HG03280 (cell line): ENCODE results near the gene FSTL1.

Source experiments
- ATAC-seq: cut with Tn5 transposase; IDR thresholded peaks from one replicate; pipeline ENCODE4 v1.9.1; 2021; ENCODE audit warnings: mild to moderate bottlenecking, moderate library complexity; ENCODE audit not compliant: unreplicated experiment

FSTL1 gene

DNA sequence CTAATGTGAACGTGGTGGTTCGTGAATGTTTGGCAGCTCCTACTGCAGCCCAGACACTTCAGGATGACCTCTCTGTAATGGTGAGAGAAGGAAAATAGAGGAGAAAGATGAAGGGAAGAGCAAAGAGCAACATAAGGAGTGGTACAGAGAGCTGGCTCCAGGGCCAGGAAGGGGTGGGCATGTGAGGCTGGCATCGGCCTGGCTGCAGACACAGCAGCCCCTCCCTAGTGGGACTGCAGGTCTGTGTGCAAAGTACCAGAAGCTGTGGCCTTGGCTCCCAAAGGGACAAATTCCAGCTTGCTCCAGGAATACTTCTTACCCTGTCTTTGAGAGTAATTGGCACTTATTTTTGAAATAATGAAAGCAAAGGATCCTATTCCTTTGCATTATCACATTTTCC is 10.0 kb downstream of the FSTL1 start:
- no peak for ATAC-seq

DNA sequence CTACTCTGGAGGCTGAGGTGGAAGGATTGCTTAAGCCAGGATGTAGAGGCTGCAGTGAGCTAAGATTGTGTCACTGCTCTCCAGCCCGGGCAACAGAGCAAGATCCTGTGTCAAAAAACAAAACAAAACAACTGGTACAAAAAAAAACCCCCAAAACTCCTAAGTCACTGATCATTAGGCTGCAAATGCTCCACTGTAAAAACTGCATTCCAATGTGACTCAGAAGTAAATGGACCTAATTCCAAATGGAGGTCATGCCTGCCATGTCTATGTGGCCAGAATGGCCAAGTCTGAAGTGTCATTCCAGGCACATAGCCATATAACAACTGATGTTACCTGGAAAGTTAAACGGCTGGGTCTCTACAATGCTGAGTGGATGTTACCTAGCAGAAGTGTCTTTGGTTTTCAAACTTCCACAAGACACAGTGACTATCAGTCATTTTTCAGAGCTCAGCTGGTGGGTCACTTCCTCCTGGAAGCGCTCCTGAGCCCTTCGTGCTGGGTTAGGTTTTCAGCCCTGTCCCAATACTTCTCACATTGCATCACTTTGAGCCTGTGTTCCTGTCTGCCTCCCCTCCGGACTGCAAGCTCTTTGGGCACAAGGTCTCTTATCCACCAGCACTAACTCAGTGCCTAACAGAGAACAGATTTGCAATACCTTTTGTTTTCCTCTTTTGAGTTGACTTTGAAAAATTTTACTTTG is 10.6 kb downstream of the FSTL1 start:
- no peak for ATAC-seq

DNA sequence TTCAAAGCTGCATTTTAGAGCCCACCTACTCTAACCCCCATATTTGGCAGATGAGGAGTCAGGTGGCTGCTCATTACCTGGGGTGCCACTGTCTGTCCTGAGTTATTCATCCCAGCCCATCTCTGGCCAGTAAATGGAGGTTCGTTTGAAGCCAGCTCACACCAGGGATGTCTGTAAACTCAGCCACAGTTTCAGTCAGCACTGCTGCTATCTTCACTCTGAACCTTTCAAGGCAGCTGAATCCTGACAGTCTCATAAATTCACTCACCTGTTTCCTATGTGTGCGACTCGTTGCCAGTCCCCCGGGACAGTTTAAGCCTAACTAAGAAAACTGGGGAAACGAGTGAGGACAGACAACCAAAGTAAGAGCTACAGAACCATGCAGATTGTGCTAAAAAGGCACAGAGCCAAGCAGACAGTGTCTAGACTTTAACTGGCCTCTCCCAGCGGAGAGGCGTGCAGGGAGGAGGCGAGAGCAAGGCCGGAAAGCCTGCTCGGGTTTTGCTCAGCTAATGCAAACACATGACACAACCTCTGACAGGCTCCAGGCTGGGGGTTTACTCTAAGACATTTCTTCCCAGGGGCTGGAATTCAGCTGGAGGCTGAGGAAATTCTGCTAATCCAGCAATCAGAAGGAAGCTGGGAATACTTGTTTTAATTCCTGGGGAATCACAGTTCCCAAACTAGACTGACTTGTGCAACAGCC is 12.0 kb downstream of the FSTL1 start:
- ATAC-seq = no peak

DNA sequence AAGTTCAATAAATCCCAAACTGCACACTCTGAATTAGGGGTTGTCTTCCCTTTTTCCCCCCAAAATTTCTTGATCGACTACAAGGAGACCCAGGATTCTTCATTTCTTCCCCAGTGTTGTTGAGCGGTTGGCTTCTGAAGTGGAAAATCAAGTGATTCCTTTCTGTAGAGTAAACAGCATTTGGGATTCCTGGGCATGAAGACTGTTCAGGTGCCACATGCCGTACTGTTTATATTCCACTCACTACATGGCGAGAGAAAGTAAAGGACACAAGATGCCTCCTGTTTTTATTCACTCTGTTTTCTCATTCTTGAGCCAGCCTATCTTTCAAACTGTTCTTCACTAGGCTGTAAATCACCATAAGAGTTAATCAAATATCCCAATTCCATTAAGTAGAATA is 12.6 kb downstream of the FSTL1 start:
- ATAC-seq = no peak

DNA sequence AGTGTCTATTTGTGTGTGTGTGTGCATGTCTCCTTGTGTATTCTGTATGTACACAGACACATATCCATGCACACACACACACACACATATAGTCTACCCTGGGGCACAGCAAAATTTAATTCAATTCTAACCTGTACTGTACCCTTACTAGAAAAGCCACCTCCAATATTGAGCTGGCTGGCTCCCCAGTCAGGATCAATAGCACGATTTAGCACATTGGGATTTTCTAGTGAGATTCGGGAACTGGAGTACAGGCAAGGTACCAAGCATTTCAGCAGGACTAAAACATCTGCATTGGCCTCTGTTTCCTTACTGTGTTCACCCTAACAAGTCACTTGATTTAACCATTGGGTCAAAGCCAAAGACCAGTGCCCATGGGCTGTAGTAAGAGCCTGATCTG is 13.2 kb downstream of the FSTL1 start:
- no peak for ATAC-seq

DNA sequence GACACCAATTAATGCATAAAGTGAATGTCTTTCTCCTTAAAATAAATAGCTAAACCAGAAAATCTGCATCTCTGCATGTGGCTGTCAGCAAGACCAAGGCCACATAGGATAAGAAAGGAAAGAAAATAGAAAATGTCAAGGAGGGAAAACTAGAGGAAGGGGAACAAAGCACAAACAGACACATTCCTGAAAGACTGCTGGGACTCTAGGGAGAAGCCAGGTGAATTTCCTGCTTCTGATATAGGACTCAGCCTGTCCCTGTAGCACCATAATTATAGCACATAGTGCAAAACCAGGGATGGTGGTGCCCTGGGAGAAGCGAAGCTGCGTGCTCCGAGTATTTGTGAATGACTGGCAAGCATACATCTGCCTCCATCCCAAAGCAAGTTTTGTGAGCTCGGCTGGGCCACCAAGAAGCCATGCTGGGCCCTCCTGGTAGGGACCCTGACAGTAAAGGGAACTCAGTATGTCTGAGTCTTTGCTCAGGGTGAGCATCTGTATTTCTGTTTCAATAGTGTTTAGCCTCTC is 14.2 kb downstream of the FSTL1 start:
- no peak for ATAC-seq

- ATAC-seq = no peak
Measured at GRCh38 chr3:120435621-120436020, 15.2 kb downstream of the FSTL1 start.

DNA sequence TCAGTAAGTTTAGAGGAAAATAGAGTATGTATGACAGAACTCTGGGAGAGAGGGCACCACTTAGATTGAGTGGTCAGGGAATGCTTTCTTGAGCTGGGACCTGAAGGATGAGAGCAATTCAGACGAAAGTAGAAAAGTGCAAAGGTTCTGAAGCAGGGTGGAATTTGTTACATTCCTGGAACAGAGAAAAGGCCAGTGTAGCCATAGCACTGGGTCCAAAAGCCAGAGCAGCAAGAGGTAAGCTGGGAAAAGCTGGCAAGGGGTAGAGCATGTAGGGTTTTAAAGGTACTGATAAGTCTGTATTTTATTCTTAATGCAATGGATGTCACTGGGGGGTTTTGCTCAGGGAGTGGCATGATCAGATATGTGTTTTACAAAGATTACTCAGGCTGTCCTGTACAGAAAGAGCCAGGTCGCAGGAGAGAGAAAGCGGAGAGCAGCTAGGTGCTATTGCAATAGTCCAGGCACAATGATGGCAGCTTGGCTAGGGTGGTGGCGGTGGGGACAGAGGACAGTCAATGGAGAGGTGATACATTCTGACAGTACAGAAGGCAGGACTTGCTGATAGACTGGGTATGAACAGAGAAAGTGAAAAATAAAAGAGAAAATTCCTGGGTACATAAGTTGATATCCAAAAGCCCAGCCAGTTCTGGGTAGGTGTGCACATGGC is 17.0 kb downstream of the FSTL1 start:
- ATAC-seq = no peak

GRCh38 chr3:120432150-120432860 is 18.5 kb downstream of the FSTL1 start:
- ATAC-seq = no peak

DNA sequence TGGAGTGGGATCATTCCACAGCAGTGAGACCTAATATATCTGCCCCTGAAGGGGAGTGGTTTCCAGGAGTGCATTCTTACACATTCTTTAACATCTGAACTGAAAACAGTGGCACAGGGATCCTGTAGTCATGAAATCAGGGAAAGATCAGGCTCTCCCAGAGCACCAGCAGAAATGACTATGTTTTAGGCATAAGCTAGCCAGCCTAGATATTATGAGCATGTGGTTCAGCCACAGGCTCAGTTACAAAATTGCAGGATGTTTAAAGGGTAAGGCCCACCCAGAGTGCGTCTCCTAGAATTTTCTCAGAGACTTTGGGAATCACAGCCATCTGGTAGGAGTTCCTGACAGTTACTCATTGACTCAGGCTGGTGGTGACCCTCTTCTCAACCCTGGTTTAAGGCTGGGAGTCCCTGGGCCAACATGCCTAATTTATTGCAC is 20.9 kb downstream of the FSTL1 start:
- ATAC-seq = no peak

DNA sequence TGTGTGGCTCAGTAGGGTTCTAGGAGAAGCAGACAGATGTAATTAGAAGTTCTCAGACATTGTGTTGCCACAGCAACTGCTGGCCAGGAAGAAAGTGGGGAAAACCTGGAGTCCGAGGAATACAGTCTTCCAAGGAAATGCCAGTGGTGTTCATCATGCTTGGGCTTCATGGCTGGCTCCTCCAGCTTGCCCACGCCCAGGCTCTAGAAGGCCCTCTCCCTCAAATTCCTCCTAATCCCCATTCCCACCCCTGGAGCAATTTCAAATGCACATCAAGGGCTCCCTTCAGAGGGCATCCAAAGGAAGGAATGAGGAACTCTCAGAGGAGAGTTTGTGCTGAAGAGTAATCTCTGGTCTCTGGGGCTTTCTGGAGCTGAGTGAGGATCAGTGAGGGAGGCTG is 21.9 kb downstream of the FSTL1 start:
- ATAC-seq = no peak

DNA sequence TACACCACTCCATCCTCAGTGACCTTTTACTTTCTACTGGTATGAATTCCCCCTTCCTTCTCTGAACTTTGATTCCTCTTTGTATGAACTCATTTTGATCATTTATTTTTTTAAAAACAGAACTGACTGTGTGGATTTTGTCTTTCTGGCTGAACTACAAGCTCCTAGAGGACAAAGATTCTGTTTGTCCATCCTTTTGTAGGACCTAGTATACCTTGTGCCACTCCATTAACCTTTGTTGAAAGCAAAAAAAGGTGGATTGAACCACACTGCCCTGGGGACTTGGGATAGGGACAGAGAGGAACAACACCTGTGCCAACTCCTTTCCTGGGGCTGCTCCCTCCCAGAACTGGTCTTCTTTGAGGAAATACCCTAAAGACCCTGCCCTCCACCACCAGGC is 23.6 kb downstream of the FSTL1 start:
- no peak for ATAC-seq

GRCh38 chr3:120425572-120426250 is 25.1 kb downstream of the FSTL1 start:
- ATAC-seq = no peak

DNA sequence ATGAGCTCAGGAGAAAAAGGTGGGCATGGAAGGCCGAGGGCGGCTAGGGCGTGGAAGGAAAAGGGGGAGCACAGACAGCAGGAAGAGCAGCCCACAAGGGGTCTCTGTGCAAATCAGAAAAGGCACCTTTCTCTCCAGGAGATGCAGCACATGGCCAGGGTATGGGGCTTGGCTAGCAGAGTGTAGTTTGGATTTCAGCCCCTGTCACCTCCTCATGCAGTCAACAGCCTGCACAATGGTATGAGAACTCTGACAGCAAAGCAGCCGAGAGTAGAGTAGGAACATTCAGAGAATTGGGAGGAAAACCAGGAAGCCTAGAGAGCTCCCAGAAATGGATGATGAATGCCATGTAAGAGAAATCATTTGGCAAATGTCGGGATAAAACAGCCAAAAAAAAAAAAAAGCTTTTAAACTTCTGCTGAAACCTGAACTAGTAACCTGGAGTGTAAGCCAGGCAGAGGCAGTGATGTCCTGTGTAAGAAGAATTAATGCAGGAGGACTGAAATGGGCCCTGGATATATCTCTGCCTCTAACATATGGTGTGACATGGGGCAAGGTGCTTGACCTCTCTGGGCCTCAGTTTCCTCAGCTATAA is 25.7 kb downstream of the FSTL1 start:
- no peak for ATAC-seq

GRCh38 chr3:120424506-120424905 is 26.3 kb downstream of the FSTL1 start:
- no peak for ATAC-seq

DNA sequence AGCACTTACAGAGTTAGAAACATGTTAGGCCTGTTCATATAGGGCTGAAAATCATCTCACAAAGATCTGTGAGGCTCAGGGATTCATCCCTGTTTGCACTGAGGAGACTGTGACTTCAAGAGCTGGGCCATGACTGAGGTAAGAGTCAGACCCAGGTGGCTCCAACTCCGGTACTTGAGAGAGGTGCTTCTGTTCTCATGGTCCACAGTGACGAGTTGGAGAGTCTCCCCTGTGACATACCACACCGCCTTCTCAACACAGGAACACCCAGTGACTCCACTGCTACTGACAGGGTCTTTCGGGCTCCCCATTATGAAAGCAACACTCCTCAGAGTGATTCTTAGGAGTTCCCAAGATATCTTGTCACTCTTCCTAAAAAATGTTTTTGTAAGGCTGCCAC is 27.4 kb downstream of the FSTL1 start:
- ATAC-seq = no peak

- no peak for ATAC-seq
Measured at GRCh38 chr3:120421926-120422325, 28.9 kb downstream of the FSTL1 start.

- ATAC-seq = no peak
Measured at GRCh38 chr3:120420928-120421551, 29.8 kb downstream of the FSTL1 start.

DNA sequence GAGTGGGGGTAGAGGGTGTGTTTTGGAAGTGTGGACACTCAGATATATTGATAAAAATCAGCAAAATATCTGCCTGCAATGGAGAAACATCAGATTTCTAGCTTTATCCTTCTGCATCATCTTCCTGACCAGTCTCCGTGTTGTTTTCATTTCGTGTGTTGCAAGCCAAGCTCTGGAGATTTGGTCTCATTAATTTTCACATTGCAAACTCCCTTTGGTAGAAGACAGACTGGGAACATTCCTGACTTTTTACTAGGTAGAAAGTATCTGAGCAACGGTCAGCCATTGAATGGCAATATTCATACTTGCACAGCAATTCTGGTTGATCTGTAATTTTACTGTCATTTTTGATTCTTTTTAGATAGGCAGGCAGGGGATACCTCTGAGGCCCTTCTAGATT is 30.4 kb downstream of the FSTL1 start:
- no peak for ATAC-seq

DNA sequence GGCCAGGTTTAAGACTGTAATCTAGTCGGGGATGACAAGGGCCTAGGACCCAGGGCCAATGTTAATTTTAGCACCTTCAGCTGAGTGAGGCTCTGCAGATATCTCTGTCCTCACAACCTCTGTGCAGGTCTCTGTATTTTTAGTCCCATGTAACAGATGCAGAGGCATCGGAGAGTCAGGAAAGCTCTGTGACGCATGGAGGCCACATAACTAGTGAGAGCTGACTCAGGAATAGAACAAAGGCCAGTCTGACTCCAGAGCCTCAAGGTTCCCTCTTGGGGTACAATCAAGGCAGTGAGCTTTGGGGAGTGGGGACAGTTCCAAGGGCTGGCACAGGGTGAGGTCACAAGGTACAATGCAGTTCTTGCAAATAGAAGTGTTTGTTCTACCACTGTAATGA is 31.0 kb downstream of the FSTL1 start:
- ATAC-seq = no peak
